ENCODE data around the gene METTL24.
"Not testable (repeated sequence)": the region's sequence is repeated elsewhere in the genome, so short reads cannot be mapped to it uniquely, and the experiment has no call there.

The METTL24 gene

GRCh38 chr6:110320307-110320706, 37.8 kb downstream of the METTL24 start:
- Histone ChIP-seq H3K27me3 (ENCODE audit: control insufficient read depth, insufficient read depth, low read length) (no peaks in the 10 kb centered on the region), H3K36me3 (ENCODE audit: control insufficient read depth, low read depth, low read length) (no peaks in the 10 kb centered on the region), H3K9ac (ENCODE audit: low read length) (no peak overlapping the region), H3K9me3 (ENCODE audit: control insufficient read depth, low read depth, low read length) (no peaks in the 10 kb centered on the region), H3K4me1 (ENCODE audit: control insufficient read depth, low read depth, low read length) (peaks cover 19% of the 10 kb centered on the region), H3K27ac (ENCODE audit: low read length) (no peak overlapping the region), H3K4me3 (ENCODE audit: low read length) (no peak overlapping the region)

DNA sequence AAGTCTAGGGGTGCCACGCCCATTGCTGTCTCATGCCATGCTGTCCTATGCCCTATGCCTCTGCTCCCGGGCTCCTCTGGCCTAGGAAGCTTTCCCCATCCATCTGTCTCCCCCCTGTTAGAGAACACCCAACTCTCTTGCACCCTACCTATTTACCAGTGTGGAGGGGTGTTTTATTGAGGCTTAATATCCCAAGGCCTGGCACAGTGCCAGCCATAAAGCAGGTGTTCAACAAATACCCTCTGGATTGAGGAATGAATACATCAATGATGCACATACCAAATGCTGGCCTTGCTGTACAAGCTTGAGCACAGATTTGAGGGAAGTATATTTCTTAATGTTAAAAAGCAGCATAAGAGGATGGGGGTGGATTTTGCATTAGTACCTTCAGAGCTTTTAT, 38.3 kb downstream of the METTL24 start:
- peaks cover 19% of the 10 kb centered on the region for H3K4me1 ChIP-seq (ENCODE audit: control insufficient read depth, low read depth, low read length)
- no peak overlapping the region for H3K27ac ChIP-seq (ENCODE audit: low read length)
- no peaks in the 10 kb centered on the region for H3K36me3 ChIP-seq (ENCODE audit: control insufficient read depth, low read depth, low read length)
- H3K27me3 ChIP-seq (ENCODE audit: control insufficient read depth, insufficient read depth, low read length): no peaks in the 10 kb centered on the region
- H3K4me3 ChIP-seq (ENCODE audit: low read length): no peak overlapping the region
- H3K9me3 ChIP-seq (ENCODE audit: control insufficient read depth, low read depth, low read length): no peaks in the 10 kb centered on the region
- no peak overlapping the region for H3K9ac ChIP-seq (ENCODE audit: low read length)

- no peaks in the 10 kb centered on the region for H3K27me3 ChIP-seq (ENCODE audit: control insufficient read depth, insufficient read depth, low read length)
- H3K27ac ChIP-seq (ENCODE audit: low read length): no peak overlapping the region
- H3K36me3 ChIP-seq (ENCODE audit: control insufficient read depth, low read depth, low read length): no peaks in the 10 kb centered on the region
- no peak overlapping the region for H3K4me3 ChIP-seq (ENCODE audit: low read length)
- no peaks in the 10 kb centered on the region for H3K9me3 ChIP-seq (ENCODE audit: control insufficient read depth, low read depth, low read length)
- no peak overlapping the region for H3K9ac ChIP-seq (ENCODE audit: low read length)
- H3K4me1 ChIP-seq (ENCODE audit: control insufficient read depth, low read depth, low read length): peaks cover 19% of the 10 kb centered on the region
These were observed 38.8 kb downstream of the METTL24 start for GRCh38 chr6:110319381-110319780.

- no peaks in the 10 kb centered on the region for H3K9me3 ChIP-seq (ENCODE audit: control insufficient read depth, low read depth, low read length)
- peaks cover 19% of the 10 kb centered on the region for H3K4me1 ChIP-seq (ENCODE audit: control insufficient read depth, low read depth, low read length)
- H3K27ac ChIP-seq (ENCODE audit: low read length): no peak overlapping the region
- no peaks in the 10 kb centered on the region for H3K27me3 ChIP-seq (ENCODE audit: control insufficient read depth, insufficient read depth, low read length)
- no peak overlapping the region for H3K4me3 ChIP-seq (ENCODE audit: low read length)
- no peaks in the 10 kb centered on the region for H3K36me3 ChIP-seq (ENCODE audit: control insufficient read depth, low read depth, low read length)
- H3K9ac ChIP-seq (ENCODE audit: low read length): no peak overlapping the region
These were observed 39.2 kb downstream of the METTL24 start for GRCh38 chr6:110318971-110319370.

GRCh38 chr6:110317646-110318045, 40.5 kb downstream of the METTL24 start:
- Histone ChIP-seq H3K4me3 (ENCODE audit: low read length) (no peak overlapping the region), H3K9me3 (ENCODE audit: control insufficient read depth, low read depth, low read length) (no peaks in the 10 kb centered on the region), H3K9ac (ENCODE audit: low read length) (no peak overlapping the region), H3K36me3 (ENCODE audit: control insufficient read depth, low read depth, low read length) (no peaks in the 10 kb centered on the region), H3K4me1 (ENCODE audit: control insufficient read depth, low read depth, low read length) (peaks cover 10% of the 10 kb centered on the region), H3K27ac (ENCODE audit: low read length) (no peak overlapping the region), H3K27me3 (ENCODE audit: control insufficient read depth, insufficient read depth, low read length) (no peaks in the 10 kb centered on the region)

DNA sequence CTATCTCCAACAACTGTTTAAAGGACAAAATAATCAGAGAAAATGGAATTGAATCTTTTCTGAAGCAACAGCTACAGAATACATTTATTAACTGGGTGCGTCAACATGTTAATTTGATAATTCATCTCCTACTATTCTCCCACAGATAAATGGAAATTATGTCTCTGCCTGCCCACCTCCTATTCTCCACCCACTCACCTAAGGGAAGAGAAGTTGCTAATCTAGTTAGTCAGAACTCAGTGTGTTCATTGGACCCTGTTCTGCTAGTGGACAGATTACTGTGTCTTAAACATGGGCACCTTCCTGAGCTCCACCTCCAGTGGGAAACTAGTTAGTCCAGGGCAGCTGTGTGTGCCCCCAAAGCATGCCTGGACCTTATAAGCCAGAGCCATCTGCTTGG, 41.0 kb downstream of the METTL24 start:
- Histone ChIP-seq H3K27me3 (ENCODE audit: control insufficient read depth, insufficient read depth, low read length) (no peaks in the 10 kb centered on the region), H3K4me3 (ENCODE audit: low read length) (no peak overlapping the region), H3K4me1 (ENCODE audit: control insufficient read depth, low read depth, low read length) (peaks cover 6% of the 10 kb centered on the region), H3K27ac (ENCODE audit: low read length) (no peak overlapping the region), H3K36me3 (ENCODE audit: control insufficient read depth, low read depth, low read length) (no peaks in the 10 kb centered on the region), H3K9ac (ENCODE audit: low read length) (no peak overlapping the region), H3K9me3 (ENCODE audit: control insufficient read depth, low read depth, low read length) (no peaks in the 10 kb centered on the region)

GRCh38 chr6:110315869-110316398, 42.2 kb downstream of the METTL24 start:
- Histone ChIP-seq H3K9me3 (ENCODE audit: control insufficient read depth, low read depth, low read length) (no peaks in the 10 kb centered on the region), H3K9ac (ENCODE audit: low read length) (no peak overlapping the region), H3K27me3 (ENCODE audit: control insufficient read depth, insufficient read depth, low read length) (no peaks in the 10 kb centered on the region), H3K4me3 (ENCODE audit: low read length) (no peak overlapping the region), H3K27ac (ENCODE audit: low read length) (no peak overlapping the region), H3K36me3 (ENCODE audit: control insufficient read depth, low read depth, low read length) (no peaks in the 10 kb centered on the region), H3K4me1 (ENCODE audit: control insufficient read depth, low read depth, low read length) (peaks cover 5% of the 10 kb centered on the region)

- Histone ChIP-seq H3K4me1 (ENCODE audit: control insufficient read depth, low read depth, low read length) (peaks cover 5% of the 10 kb centered on the region), H3K9ac (ENCODE audit: low read length) (no peak overlapping the region), H3K9me3 (ENCODE audit: control insufficient read depth, low read depth, low read length) (no peaks in the 10 kb centered on the region), H3K4me3 (ENCODE audit: low read length) (no peak overlapping the region), H3K27ac (ENCODE audit: low read length) (no peak overlapping the region), H3K36me3 (ENCODE audit: control insufficient read depth, low read depth, low read length) (no peaks in the 10 kb centered on the region), H3K27me3 (ENCODE audit: control insufficient read depth, insufficient read depth, low read length) (no peaks in the 10 kb centered on the region)
These were observed 42.8 kb downstream of the METTL24 start for GRCh38 chr6:110315207-110315868.

DNA sequence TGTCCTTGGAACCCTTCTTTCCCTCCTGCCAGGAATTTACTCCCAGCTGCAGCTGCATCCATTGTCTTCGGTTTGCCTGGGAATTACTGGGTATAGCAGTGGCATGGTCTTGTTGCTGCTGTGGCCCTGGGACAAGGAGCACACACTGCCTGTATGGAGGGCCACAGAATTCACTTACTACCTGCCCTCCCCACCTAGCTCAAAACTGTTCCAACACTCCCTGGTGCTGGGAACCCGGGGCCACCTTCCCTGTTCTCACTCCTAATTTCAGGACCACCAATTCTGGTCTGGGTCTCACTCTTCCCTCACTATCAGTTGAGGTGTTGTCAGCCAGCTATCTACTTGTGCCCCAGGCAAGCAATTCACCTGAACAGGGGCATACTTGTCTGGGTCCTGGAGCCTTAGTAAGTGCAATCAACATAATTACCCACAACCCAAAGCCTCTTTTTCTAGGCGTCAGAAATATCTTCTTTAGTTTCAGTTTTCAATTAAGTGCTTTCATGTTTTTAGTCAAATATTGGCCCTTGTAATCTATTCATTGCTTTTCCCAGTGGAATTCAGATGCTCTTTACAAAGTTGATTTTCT, 47.2 kb downstream of the METTL24 start:
- H3K9me3 ChIP-seq (ENCODE audit: control insufficient read depth, low read depth, low read length): no peaks in the 10 kb centered on the region
- no peaks in the 10 kb centered on the region for H3K27me3 ChIP-seq (ENCODE audit: control insufficient read depth, insufficient read depth, low read length)

DNA sequence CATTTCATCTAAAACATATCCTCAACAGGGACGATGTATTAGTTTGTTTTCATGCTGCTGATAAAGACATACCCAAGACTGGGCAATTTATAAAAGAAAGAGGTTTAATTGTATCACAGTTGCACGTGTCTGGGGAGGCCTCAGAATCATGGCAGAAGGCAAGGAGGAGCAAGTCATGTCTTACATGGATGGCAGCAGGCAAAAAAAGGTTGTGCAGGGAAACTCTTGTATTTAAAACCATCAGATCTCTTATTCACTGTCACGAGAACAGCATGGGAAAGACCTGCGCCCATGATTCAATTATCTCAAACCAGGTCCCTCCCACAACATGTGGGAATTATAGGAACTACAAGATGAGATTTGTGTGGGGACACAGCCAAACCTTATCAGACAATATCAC, 48.7 kb downstream of the METTL24 start:
- not testable (repeated sequence) for H3K9ac ChIP-seq (ENCODE audit: low read length); H3K9me3 ChIP-seq (ENCODE audit: control insufficient read depth, low read depth, low read length); H3K4me1 ChIP-seq (ENCODE audit: control insufficient read depth, low read depth, low read length); H3K4me3 ChIP-seq (ENCODE audit: low read length); H3K27me3 ChIP-seq (ENCODE audit: control insufficient read depth, insufficient read depth, low read length); H3K36me3 ChIP-seq (ENCODE audit: control insufficient read depth, low read depth, low read length); H3K27ac ChIP-seq (ENCODE audit: low read length)

More for the DNA sequence above, 47.2 kb downstream of the METTL24 start:
- H3K36me3 ChIP-seq (ENCODE audit: control insufficient read depth, low read depth, low read length): no peaks in the 10 kb centered on the region
- H3K4me1 ChIP-seq (ENCODE audit: control insufficient read depth, low read depth, low read length): no peaks in the 10 kb centered on the region
- no peak overlapping the region for H3K4me3 ChIP-seq (ENCODE audit: low read length)
- H3K9ac ChIP-seq (ENCODE audit: low read length): no peak overlapping the region
- no peak overlapping the region for H3K27ac ChIP-seq (ENCODE audit: low read length)

DNA sequence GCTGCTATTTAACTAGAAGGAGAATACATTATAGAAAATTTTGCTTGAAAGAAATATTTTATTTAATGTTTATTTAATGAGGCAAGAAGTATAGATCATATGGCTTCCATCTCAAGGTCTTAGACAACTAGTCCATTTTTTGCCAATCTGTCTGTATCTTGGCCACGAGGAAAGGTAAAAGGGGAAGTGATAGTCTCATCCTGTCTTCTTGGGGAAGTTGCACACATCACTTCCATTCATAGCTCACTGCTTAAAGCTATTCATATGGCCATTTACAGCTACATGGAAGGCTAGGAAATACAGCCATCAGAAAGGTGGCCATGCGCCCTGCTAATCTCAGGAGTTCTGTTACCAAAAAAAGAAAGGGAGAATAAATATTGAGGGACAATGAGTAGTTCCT, 50.8 kb downstream of the METTL24 start:
- H3K9me3 ChIP-seq (ENCODE audit: control insufficient read depth, low read depth, low read length): no peaks in the 10 kb centered on the region
- no peak overlapping the region for H3K27ac ChIP-seq (ENCODE audit: low read length)
- no peak overlapping the region for H3K4me3 ChIP-seq (ENCODE audit: low read length)
- H3K9ac ChIP-seq (ENCODE audit: low read length): no peak overlapping the region
- no peaks in the 10 kb centered on the region for H3K36me3 ChIP-seq (ENCODE audit: control insufficient read depth, low read depth, low read length)
- H3K27me3 ChIP-seq (ENCODE audit: control insufficient read depth, insufficient read depth, low read length): no peaks in the 10 kb centered on the region
- no peaks in the 10 kb centered on the region for H3K4me1 ChIP-seq (ENCODE audit: control insufficient read depth, low read depth, low read length)

DNA sequence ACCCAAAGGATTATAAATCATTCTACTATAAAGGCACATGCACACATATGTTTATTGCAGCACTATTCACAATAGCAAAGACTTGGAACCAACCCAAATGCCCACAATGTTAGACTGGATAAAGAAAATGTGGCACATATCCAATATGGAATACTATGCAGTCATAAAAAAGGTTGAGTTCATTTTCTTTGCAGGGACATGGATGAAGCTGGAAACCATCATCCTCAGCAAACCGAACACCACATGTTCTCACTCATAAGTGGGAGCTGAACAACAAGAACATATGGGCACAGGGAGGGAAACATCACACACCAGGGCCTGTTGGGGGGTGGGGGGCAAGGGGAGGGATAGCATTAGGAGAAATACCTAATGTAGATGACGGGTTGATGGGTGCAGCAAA, 52.3 kb downstream of the METTL24 start:
- H3K27ac ChIP-seq (ENCODE audit: low read length); H3K9ac ChIP-seq (ENCODE audit: low read length); H3K36me3 ChIP-seq (ENCODE audit: control insufficient read depth, low read depth, low read length); H3K9me3 ChIP-seq (ENCODE audit: control insufficient read depth, low read depth, low read length); H3K4me3 ChIP-seq (ENCODE audit: low read length); H3K4me1 ChIP-seq (ENCODE audit: control insufficient read depth, low read depth, low read length); H3K27me3 ChIP-seq (ENCODE audit: control insufficient read depth, insufficient read depth, low read length): not testable (repeated sequence)

Measured in iPS-18a (cell line).